Hematopoietic multipotent progenitor cell (in vitro differentiated cells): ENCODE measurements around the gene SMAD9. TPM values are rescaled to one million over a fixed set of nuclear protein-coding genes. Genes with fewer than 3 reads are reported as not detected.

Experiments used
- DNase-seq, 3 donors: peaks; one replicate each; pipeline ENCODE4 v3.0.0-alpha.2; 2011 to 2015; ENCODE audit warnings: low read depth in 2 of 3, low spot score in 2 of 3
- total RNA-seq: library from RNA; depleted of rRNA; stranded (reverse); fragments of >200 nt; gene quantifications from one replicate; pipeline ENCODE4 v1.2.3, GENCODE V29; 2012

SMAD9 gene
- total RNA-seq, 1 donor, result under 0.01 TPM

DNA sequence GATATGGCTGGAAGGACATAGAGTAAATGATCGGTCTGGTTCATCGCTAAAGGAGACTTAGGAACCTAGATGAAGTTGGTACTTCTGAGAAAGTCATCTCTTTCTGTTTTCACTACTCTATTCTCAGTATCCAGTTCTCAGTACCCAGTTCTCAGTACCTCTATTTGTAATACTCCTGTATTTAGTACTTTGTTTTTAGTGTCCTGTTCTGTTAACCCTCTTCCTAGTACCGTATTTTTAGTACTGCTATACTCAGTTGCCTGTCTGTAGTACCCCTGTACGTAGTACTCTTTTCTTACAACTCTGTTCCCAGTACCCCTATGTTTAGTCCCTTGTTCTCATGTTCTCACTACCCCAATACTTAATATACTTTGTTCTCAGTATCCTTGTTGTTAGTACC lies 99.8 kb downstream of the SMAD9 start:
- no peak for DNase-seq

DNA sequence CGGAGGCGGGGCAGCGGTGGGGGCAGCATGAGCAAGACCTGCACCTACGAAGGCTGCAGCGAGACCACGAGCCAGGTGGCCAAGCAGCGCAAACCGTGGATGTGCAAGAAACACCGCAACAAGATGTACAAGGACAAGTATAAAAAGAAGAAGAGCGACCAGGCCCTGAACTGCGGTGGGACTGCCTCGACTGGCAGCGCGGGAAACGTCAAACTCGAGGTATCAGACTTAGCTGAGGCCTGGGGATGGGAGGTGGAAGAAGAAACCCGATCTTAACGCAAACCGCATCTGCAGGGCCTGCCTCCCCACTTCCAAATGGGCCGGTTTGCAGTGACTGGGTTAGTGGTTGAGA lies 100.3 kb downstream of the SMAD9 start:
- peak in 2 of 3 donors; percentile 38 to 46 for DNase-seq

DNA sequence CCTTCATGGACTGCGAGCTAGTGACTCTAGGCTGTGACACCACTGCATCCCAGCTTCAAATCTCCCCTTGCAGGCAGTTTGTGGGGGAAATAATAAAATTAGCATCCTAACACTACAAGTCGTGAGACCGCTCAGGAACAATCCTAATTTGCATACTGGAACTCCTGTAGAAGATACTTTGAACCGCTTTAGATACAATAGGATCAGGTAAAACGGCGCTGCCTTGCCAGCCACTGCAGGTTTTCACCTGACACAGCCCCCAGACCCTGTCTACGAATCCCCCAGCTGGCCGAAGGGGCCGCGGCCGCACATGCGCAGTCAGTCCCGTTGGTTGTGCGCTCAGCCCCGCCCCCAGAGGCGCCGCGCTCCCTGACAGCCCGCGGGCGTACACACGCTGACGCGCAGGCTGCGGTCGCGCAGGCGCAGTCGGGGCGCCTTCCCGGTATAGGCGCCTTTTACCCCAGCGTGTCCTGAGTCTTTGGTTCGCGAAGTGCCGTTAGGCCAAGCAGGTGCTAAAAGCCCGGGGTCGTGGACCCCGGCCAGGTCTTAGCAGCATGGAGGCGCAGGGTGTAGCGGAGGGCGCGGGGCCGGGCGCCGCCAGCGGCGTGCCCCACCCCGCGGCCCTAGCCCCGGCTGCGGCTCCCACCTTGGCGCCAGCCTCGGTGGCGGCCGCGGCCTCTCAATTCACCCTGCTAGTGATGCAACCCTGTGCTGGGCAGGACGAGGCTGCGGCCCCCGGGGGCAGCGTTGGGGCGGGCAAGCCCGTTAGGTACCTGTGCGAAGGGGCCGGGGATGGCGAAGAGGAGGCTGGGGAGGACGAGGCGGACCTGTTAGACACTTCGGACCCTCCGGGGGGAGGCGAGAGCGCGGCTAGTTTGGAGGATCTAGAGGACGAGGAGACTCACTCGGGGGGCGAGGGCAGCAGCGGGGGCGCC lies 101.0 kb downstream of the SMAD9 start, which contains the start of gene RFXAP:
RFXAP (plus strand) TSS at position 419 of the 935 bp plus-strand sequence; CDS start at position 555, 136 bp downstream.
- peak; percentile 90 to 92 (median 91) for DNase-seq

DNA sequence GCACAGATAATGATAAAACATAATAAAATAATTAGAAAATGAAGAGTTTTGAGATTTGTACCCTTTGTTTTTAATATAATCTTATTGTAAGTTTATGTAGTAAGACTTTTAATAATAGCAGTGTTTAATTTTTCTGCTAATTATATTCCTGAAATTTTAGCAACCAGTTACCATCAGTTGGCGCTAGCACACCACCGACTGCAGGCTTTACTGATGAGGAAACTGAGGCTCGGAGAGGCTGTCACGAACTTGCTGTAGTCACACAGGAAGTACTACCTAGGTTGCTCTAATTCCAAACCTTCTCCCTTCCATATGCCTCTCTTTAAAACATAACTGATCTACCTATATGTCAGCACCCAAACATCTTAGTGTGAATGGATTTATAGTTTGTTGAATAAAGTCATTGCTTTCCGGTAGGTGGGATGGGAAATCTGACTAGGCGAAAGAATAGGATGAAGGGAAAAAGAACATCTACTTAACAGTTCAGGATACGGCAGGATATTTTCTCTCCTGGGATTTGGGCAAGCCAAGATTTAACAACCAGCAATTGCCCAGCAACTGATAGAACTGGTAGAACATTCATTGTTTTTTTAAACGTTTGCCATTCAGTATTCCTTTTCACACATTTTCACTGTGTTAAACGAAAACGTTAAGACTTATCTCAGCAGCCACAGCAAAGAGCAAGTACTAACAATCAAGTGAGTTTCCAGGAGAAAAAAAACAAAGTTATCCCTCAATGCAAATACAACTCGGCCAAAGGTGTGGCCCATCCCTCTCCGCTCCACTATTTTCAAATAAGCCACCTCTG lies 101.8 kb downstream of the SMAD9 start:
- DNase-seq, result no peak

DNA sequence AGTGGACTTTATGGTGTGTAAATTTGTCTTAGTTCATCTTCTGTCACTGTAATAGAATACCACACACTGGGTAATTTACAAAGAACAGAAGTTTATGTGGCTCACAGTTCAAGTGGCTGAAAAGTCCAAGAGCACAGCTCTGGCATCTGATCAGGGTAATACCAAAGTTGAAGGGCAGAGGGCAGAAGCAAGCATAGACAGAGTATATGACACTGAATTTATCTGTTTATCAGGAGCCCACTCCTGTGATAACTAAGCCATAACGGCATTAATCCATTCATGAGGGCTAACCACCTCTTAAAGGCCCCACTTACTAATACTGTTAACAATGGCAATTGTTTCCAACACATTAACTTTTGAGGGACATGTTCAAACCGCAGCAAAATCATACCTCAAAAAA lies 105.0 kb downstream of the SMAD9 start:
- peak in 1 of 3 donors; percentile 28 for DNase-seq

DNA sequence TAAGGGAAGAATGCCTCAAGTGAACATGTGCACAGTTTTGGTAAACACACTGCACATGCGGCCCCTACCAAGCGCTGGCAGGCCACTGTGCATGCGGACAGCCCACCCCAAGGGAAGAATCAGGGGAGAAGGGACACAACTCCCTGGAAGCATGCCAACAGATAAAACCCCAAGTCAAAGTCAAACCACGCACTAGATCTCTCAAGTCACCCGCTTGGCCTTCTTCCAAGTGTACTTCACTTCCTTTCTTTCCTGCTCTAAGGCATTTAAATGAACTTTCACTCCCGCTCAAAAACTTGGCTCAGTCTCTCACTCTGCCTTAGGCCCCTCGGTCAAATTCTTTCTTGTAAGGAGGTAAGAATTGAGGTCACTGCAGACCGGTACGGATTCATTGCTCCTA lies 105.6 kb downstream of the SMAD9 start:
- DNase-seq, result peak in 2 of 3 donors; percentile 52 to 77

DNA sequence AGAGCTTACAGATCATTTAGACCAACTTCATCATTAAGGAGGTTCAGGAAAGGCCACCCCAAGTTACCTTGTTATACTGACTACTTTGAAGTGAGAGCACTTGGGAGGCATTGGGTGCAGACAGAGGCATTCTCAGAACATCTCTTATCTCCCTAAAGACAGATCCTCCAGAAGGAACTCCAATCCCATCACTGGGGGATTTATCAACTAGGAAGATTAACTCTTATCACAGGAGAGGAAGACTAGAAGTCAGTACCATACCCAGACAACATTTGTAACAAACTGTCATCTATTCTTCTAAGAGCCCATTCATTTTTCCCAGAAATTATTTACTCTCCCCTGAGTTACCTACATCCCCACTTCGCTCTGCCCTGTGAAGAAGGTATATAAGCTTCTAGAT lies 106.8 kb downstream of the SMAD9 start:
- no peak for DNase-seq

DNA sequence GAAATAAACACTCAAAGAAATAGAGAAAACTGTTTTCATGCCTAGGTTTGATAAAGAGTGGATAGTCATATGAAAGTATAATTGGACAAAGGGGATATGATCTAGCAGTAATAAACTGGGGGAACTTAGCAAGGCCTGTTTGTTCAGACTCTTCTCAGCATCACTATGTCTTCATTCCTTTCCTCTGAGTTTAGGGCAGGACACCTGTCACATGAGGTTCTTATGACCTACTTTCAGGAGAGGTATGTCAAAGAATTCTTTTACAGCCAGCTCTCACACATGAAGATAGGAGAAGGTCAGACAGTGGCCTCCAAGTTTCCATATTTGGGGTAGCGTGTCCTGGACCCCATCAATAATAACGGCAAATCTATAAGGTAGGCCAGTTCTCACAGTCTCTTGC lies 112.4 kb downstream of the SMAD9 start:
- DNase-seq, result no peak

DNA sequence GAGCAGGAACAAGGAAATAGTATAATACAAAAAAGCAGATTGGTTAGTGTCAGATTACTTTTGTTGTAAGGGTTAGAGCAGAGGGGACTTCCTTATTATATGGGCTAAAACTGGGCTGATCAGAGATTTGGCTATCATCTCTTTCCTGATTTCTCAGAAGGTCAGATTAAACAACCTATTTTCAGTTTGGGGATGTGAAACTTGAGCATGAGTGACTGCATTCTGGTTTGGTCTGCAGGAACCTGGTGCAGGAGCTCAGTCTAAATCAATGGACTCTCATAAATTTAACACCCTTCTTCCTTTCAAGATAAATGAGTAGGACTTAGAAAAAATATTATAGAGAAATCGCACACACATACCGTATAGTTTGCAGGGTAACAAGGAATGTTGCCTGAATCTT lies 113.9 kb downstream of the SMAD9 start:
- DNase-seq, result no peak

DNA sequence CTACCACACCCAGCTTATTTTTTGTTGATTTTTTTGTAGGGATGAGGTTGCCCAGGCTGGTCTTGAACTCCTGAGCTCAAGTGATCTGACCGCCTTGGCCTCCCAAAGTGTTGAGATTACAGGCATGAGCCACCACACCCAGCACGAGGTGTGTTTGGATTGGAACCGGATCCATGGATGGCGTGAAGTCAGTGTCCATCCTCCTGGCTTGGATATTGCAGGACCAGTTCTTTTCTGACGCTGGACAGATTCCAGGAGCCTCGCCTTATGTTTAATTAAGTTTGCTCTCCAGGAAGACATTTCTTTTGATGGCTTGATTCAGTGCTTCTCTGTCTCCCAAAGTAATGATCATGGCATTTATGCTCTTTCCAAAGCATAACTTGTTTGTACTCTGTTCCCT lies 115.5 kb downstream of the SMAD9 start:
- no peak for DNase-seq

DNA sequence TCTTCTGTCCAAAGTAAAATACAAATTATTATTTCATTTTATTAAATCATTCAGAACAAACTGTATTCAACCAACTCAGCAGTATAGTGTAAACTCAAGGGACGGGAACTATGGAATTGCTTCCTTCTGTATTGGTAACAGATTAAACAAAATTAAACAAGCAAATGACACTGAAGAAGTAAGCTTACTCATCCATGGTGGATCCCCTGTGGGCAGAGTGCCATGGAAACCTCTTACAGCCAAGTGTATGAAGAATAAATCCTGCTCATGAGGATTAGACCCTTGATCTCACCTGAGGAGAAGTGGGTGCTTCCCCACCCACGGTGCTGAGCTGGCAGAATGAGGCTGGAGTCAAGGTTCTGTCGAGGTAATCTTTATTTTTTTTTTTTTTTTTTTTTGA lies 119.0 kb downstream of the SMAD9 start:
- DNase-seq, result no peak

DNA sequence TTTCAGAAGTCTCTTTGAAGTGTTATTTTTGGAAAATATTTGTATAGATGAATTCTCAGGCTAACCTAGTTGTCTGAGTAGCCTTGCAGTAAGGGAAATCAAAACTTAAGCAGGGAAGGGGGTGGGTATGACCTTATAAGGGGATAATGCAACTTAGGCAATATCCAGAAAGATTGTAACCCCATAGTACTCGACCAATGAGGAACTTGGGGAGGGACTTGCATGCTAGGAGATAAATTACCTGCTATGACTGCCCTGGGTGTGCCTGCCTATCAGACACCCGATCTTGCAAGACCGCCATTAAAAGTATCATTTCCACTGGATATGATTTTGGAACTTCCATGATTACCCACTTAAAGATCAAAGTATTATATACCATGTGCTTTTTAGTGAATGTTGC lies 124.0 kb downstream of the SMAD9 start:
- no peak for DNase-seq

DNA sequence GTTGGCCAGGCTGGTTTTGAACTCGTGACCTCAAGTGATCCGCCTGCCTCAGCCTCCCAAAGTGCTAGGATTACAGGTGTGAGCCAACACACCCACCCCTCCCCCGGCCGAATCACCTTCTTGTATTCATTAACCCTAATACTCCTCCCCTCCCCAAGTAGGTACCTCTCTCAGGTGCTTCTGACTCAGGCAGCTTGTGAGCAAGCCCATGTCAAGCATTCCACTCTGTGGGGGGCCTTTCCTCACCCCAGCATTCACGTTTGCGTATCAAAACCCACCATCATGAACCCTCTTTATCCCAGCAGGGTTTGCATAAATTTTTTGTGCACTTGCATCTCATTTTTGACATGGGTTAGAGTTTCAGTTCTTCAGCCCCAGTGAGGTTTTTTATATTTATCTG lies 124.6 kb downstream of the SMAD9 start:
- DNase-seq, result no peak

Other genes starting within 250 kb of the SMAD9 start
- not detected for gene SERTM1, start 246.2 kb downstream of the SMAD9 start, total RNA-seq
- gene RFXAP, start 101.0 kb downstream of the SMAD9 start, total RNA-seq, result 2.4 TPM
- gene ALG5, start 79.1 kb upstream of the SMAD9 start, total RNA-seq, result 11.6 TPM
- 12.9 TPM for gene EXOSC8, start 80.5 kb upstream of the SMAD9 start, total RNA-seq
- 26.9 TPM for gene SUPT20H, start 139.4 kb upstream of the SMAD9 start, total RNA-seq
- not detected for gene CSNK1A1L, start 185.4 kb upstream of the SMAD9 start, total RNA-seq